Measurements from ENCODE around the gene PTPRD. TPM values are rescaled to one million over a fixed set of nuclear protein-coding genes. Genes with fewer than 3 reads are reported as not detected.
A peak's percentile ranks its signal among the peaks of the same experiment; 100 is the strongest.

The PTPRD gene
- total RNA-seq, 2 donors from 2014 or later = 97.4 to 101 TPM

DNA sequence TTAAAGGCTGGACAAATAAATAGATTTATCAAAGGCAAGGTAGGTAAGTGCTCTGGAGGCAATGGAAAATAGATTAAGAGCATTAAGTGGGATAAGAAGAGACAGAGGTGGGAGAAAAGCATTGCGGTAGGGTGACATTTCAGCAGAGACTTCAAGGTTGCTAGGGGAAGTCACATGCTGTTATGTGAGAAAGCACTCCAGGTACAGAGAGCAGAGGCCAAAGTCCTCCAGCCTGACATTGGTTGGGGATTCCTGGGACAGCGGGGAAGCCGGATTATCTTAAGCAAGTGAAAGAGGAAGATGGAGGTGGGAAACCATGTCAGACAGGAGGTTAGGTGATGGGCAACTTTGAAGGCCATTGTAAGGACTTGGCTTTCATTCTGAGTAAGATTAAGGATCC lies 1222.9 kb downstream of the PTPRD start:
- H3K9ac ChIP-seq (ENCODE audit: extremely low read depth, low read length, poor library complexity, severe bottlenecking) = no peak overlapping the region
- H3K27me3 ChIP-seq (ENCODE audit: control insufficient read depth, insufficient read depth, low read length, poor library complexity, severe bottlenecking) = no peaks in the 10 kb centered on the region
- peaks cover 3% of the 10 kb centered on the region for H3K4me1 ChIP-seq (ENCODE audit: control insufficient read depth, insufficient read depth, low read length)
- WGBS, 2 experiments (ENCODE audit: insufficient coverage in 1 of 2, insufficient read length in 1 of 2) = 36 to 66% methylated on average over 3 of the region's 3 CpGs
- Mint-ChIP-seq H3K27ac (peak overlapping the region; percentile 87), H3K36me3 (ENCODE audit: low read depth) (no peaks in the 10 kb centered on the region), H3K4me3 (no peak overlapping the region), H3K4me1 (peaks cover 29% of the 10 kb centered on the region), H3K9me3 (no peaks in the 10 kb centered on the region), H3K27me3 (ENCODE audit: insufficient read depth) (no peaks in the 10 kb centered on the region)
- H3K27ac ChIP-seq (ENCODE audit: low read depth, low read length) = no peak overlapping the region
- H3K36me3 ChIP-seq (ENCODE audit: control insufficient read depth, insufficient read depth, low read length) = no peaks in the 10 kb centered on the region
- DNase-seq = peak; percentile 74
- TF ChIP-seq CTCF (conservative IDR thresholded peaks at IDR 0.05) = no peak
- H3K4me3 ChIP-seq (ENCODE audit: low read length) = peak overlapping the region; percentile 50
- H3K9me3 ChIP-seq (ENCODE audit: control insufficient read depth, low read length) = no peaks in the 10 kb centered on the region

DNA sequence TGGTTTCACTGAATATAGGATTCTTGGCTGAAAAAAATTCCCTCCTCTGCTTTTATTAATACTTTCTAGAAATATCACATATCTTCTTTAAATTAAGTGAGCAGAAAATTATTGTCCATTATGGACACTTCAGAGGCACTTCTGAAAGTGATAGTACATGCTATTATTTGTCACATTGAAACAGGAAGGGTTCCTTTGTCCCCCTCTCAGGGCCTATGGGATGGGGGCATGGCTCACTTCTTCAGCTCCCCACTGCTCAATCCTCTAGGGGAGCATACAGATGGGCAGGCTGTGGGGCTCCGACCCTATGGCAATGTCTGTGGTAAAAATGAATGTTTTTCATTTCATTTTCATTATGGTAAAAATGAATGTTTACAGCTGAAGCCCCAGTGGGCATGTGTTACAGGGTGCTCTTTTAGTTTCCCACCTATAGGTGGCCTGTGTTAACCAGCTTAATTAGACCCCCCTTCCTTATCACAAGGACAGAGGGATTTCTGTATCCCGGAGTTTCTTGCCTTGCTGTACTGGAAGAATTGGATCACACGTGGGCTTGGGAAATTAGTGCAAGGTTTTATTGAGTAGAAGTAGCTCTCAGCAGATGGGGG lies 1225.2 kb downstream of the PTPRD start:
- Mint-ChIP-seq H3K36me3 (ENCODE audit: low read depth) (no peaks in the 10 kb centered on the region), H3K4me1 (peaks cover 29% of the 10 kb centered on the region), H3K27me3 (ENCODE audit: insufficient read depth) (no peaks in the 10 kb centered on the region), H3K4me3 (no peak overlapping the region), H3K27ac (no peak overlapping the region), H3K9me3 (no peaks in the 10 kb centered on the region)
- 73 to 81% methylated on average over 2 to 3 of the region's 3 CpGs for WGBS, 2 experiments (ENCODE audit: insufficient coverage in 1 of 2, insufficient read length in 1 of 2)
- Histone ChIP-seq H3K9me3 (ENCODE audit: control insufficient read depth, low read length) (no peaks in the 10 kb centered on the region), H3K27ac (ENCODE audit: low read depth, low read length) (no peak overlapping the region), H3K27me3 (ENCODE audit: control insufficient read depth, insufficient read depth, low read length, poor library complexity, severe bottlenecking) (no peaks in the 10 kb centered on the region), H3K9ac (ENCODE audit: extremely low read depth, low read length, poor library complexity, severe bottlenecking) (no peak overlapping the region), H3K4me3 (ENCODE audit: low read length) (no peak overlapping the region), H3K36me3 (ENCODE audit: control insufficient read depth, insufficient read depth, low read length) (no peaks in the 10 kb centered on the region), H3K4me1 (ENCODE audit: control insufficient read depth, insufficient read depth, low read length) (peaks cover 3% of the 10 kb centered on the region)
- peak; percentile 67 for TF ChIP-seq CTCF (conservative IDR thresholded peaks at IDR 0.05)
- DNase-seq = peak; percentile 45

DNA sequence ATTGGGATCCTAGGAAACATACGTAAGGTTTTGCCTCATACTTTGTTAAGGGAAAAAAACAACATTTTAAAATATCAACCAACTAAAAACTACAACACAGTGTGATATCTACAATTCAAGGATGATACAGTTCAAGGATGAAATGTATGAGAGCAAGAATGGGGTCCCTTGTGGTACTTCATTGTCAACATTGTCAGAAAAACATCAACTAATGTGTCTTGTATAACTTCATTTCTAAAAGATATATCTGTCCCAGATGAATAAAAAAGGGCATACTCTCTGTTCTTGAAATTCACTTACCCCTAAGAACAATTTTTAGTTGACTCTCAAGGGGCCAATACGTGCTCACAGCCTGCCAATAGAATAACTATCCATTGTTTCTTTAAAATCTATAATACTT lies 1250.5 kb downstream of the PTPRD start:
- Histone ChIP-seq H3K27me3 (ENCODE audit: control insufficient read depth, insufficient read depth, low read length, poor library complexity, severe bottlenecking) (no peaks in the 10 kb centered on the region), H3K27ac (ENCODE audit: low read depth, low read length) (no peak overlapping the region), H3K4me3 (ENCODE audit: low read length) (no peak overlapping the region), H3K4me1 (ENCODE audit: control insufficient read depth, insufficient read depth, low read length) (no peaks in the 10 kb centered on the region), H3K9ac (ENCODE audit: extremely low read depth, low read length, poor library complexity, severe bottlenecking) (no peak overlapping the region), H3K36me3 (ENCODE audit: control insufficient read depth, insufficient read depth, low read length) (no peaks in the 10 kb centered on the region), H3K9me3 (ENCODE audit: control insufficient read depth, low read length) (no peaks in the 10 kb centered on the region)
- no peak overlapping the region for H3K4me3 Mint-ChIP-seq
- no peak overlapping the region for H3K27ac Mint-ChIP-seq
- no peak for DNase-seq
- no peak for TF ChIP-seq CTCF (conservative IDR thresholded peaks at IDR 0.05)
- H3K9me3 Mint-ChIP-seq = no peaks in the 10 kb centered on the region
- no peaks in the 10 kb centered on the region for H3K27me3 Mint-ChIP-seq (ENCODE audit: insufficient read depth)
- H3K36me3 Mint-ChIP-seq (ENCODE audit: low read depth) = no peaks in the 10 kb centered on the region
- 88% methylated on average over 2 of the region's 2 CpGs; no CpG with 5 or more reads in 1 of the 2 experiments for WGBS, 2 experiments (ENCODE audit: insufficient coverage in 1 of 2, insufficient read length in 1 of 2)
- no peaks in the 10 kb centered on the region for H3K4me1 Mint-ChIP-seq

Measured in endodermal cell (in vitro differentiated cells).